AG08396 (cell line): Measurements from ENCODE around the gene RPAP3.

ENCODE experiments used
- DNase-seq: peaks from one replicate; pipeline ENCODE4 v3.0.0; 2012; ENCODE audit warnings: low spot score, mixed read lengths

RPAP3 gene

DNA sequence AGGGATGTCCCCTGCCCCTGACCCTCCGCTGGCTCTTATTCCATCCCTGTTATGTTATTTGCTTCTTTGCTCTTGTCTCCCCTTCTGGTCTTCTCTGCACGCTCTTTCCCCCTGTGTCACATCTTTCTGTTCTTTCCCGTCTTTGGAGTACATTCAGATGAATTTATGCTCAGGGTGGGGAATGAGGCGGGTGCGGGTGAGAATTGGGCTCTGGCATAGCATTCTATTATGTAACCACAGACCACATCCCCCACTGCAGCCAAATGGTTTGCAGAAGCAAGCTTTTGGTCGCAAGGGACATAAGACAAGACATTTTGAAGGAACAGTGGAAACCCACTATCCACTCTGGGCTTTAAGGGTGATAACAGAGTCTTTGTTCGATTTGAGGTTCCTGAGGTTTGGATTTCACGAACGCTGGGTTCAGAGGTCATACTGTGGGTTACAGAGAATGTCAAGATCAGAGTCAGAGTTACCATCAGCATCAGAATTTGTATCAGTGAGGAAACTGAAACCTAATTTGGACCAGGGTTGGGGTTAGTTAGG lies 15.7 kb upstream of the RPAP3 start:
- no peak for DNase-seq

DNA sequence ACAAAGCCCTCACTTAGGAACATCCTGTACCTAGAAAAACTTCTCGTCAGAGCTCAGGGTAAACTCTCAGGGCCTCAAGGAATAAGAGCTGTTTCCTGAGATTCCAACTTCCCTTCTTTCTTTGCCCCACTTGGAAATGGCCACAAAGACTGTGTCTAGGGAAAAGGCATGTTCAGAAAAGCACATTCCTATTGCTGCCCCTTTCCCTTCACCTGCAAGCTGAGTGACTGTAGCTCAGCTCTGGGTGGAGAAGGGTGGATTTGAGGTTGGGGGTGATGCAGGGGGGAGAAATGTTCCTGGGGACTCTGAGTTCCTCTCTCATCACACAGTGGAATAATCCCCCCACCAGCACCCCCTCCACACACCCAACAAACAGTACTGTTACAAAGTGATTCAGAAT lies 12.7 kb upstream of the RPAP3 start:
- no peak for DNase-seq

DNA sequence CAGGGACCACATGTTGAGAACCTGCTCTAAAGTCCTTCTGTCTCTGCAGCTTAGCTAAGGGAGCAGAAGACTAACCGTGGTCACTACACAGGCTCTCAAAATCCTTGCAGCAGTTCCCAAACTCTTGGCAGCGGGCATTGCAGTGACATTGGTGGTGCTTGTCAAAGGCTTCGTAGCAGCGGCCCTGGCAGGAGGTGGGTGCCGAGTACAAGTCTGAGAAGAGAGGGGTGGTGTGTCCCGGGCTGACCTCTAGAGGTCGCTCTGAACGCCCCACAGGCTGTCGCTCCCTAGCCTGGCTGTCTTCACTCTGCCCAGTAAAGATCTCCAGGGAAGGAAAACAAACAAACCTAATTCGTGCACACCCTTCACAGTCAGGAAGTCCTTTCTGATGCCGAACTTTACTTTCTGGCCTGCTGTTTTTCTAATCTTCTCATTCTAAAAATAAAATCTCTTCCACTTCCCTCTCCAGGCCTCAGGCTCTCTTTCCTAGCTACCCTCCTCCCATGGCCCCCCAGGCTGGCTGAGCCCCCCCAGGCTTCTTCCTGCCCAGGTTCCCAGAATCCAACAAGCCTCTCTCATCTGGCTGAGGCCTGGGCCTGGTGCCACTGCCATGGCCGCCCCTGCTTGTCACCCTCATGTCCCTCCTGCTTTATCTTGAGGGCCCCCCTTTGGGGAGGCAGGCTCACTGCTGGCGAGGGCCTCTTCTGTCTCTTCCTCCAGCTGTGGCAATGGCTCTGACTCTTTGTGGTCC lies 11.8 kb upstream of the RPAP3 start:
- DNase-seq, result peak; percentile 90

DNA sequence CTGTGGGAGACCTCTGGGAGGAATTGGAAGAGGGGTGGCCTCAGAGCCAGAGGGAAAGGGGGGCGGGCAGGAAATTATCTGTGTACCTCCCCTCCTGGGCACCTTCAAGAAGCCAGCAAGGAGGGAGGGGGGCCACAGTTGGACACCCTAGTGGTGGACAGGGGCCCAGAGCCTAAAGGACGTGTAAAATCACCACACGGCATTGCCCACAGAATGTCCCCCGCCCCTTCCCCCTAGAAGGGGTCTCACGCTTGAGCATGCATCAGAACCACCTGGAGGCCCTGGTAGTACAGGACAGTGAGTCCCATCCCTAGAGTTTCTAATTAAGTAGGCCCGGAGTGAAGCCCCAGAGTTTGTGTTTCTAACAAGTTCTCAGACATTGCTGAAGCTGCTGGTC lies 11.2 kb upstream of the RPAP3 start:
- no peak for DNase-seq

DNA sequence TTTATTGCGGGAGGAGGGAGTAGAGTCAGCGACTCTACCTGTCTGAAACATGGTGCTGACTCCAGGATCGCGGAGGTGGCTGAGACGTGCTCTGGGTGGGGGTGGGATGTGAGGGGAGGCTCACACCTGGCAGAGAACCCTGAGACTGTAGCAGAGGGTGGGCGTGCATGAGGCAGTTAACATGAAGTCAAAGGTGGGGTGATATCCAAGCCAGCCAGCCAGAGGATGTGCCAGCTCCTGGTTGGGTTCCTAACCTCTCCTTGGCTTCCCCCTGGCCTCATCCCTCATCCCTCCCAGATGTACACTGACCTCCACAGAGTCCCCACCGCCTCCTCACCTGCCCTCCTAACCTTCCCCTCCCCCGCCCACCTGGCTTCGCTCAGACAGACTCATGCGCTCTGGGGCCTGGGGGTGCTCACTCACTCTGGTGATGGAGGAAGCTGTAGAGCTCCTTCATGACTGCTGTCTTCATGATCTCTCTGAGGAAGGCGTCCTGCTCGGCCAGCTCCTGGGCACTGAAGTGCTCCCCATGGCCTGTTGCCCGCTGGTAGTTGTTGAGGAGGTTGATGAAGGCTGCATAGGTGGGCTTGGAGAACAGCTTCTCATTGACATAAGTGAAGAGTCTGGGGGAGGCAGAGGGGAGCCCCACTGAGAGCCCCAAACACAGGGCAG lies 10.2 kb upstream of the RPAP3 start:
- DNase-seq, result no peak

DNA sequence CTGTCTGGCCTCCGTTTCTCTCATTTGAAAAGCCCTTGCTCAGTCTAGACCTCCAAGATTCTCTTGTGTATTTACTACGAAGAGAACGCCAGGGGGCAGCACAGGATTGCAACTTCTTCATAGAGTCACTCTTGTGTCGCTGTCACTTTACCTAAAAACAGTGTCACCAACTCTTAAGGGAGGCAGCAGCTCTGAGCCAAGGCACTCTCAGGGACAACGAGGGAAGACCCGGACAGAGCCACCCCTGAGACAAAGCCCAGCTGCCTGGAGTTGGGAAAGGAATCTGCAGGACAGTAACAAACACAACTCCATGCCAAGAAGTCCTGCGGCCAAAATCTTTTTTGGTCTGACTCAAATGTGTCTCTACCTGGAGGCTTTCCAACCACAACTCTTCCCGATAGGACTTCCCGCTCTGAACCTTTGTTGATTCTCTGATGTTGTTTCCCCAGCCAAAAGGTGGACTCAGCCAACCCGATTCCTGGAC lies 9.6 kb upstream of the RPAP3 start:
- peak; percentile 46 for DNase-seq

DNA sequence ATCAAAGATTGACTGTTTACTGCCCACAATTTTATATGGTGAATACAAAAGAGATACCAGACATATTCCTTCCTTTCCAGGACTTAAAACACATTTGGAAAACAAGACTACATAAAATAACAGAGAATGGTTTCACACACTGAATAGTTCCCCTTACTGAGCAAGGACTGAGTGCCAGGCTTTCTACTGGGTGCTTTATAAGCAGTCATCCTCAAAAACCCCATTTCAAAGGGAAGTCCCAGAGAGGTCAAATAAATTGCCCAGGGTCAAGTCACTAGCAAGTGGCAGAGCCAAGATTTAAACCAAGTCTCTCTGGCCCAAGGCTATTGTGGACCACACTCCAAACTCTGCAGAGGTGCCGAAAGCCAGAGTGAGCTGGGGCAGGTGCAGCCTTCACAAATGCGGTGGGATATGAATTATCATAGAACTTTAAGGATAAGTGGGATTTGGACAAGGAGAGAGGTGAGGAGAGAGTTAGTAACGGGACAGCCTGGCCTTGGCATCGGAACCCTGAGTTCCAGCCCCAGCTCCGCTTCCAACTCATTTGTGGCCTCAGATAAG lies 9.1 kb upstream of the RPAP3 start:
- no peak for DNase-seq

DNA sequence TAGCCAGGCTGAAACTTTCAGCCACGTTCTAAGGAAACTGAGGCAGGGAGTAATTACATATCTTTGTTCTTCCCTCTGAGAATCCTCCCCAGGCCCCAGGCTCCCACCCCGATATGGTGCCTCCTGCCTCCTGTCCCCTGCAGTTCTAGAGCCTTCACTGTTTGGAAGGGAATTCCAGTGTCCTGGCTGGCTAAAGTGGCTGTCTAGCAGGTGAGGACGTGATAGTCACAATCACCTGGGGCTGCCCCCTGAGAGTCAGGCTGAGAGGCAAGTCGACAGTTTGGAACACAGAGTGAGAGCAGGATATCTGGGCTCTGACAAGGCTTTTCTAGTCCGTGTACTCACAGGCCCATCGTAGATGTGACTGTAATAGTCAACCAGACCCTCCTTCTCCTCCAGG lies 6.3 kb upstream of the RPAP3 start:
- no peak for DNase-seq

DNA sequence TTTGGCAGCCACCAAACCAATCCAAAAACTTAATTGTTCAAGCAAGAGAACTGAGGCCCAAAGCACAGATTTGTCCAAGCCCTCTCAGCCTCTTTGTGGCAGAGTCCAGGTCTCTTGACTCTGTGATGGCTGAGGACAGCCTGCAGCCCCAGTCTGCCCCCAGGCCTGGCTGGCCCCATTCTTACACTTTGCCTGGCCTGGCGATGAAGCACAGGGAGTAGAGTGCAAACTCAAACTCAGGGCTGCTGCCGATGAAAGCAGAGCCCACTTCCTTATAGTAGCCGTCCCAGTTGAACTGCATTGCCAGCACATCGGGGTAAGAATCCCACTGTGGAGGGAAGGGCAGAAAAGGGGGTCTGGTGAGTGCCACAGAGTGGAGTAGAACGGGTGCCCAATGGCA lies 5.6 kb upstream of the RPAP3 start:
- DNase-seq, result no peak

DNA sequence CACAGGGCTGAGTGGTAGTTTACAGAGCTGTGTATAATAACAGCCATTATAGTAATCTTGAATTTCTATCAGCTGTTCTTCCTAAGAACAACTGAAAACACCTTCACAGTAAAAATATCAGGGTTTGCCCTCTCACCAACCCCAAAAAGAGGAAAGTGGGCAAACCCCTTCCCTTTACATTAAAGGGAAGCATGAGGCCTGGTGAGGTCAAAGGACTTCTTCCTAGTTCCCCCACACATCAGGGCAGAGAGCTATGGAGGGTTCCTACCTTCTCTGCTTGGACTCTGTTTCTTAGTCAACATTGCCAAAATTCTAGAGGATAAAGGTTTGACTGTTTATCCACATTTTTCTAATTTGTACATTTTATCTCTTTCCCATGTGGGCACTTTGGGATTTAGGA lies 4.4 kb upstream of the RPAP3 start:
- DNase-seq, result no peak

DNA sequence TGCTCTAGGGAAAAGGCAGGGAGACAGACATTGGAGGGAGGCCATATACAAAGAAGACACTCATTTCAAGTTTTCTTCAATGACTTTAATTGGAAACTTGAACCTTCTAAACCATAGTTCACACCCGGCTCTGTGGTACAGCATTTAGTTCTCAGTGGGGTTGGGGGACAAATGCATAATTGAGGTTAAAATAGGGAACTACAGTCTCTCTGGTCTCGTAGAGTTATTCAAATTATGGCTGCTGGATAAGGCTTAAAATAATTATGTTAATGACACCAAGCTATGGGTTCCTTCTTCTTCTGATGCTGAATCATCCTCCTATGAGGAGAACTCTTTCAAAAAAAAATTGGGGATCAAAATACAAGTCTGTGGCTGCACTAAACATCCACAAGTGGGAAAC lies 3.8 kb upstream of the RPAP3 start:
- no peak for DNase-seq

DNA sequence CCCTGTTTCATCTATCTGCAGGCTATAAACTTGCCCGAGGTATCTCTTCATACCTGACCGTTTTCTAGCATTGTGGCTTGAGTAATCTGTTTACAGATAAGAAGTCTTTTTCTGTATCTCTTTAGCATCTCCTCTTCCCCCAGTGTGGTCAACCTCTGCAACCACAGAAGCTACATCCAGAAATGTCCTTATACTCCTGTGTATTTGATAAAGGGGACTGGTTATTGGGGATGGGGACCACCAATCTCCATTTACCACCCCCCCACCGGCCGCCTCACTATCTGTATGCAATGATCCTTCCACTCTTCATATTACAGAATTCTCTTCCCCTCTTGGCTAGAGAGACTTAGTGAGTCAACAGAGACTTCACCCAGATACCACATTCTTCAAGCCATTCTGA lies 3.4 kb upstream of the RPAP3 start:
- no peak for DNase-seq

DNA sequence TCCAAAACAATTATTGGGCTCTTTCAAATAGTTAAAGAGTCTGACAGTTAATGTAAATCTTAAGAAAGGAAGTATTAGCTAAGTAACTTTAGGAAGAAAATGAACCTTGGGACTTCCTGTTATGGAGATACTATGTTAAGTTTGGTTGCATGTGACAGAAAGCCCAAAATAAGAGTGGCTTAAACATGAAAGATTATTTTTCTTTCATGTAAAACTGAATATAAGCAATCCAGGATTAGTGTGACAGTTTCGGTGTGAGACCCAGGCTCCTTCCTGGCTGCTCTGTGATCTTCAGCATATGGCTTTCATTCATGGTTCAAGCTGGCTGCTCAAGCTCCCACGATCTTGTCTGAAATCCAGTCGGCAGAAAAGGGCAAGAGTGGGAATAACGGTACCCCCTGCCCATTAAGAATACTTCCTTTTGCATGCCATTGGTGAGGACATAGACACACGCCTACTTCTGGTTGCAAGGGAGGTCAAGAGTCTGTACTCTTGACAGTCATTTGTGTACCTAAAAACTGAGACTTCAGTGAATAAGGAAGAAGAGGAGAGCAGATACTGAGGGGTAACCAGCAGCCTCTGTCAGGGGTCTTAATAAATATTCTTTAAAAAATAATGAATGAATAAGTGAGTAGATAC lies 2.2 kb upstream of the RPAP3 start:
- no peak for DNase-seq

DNA sequence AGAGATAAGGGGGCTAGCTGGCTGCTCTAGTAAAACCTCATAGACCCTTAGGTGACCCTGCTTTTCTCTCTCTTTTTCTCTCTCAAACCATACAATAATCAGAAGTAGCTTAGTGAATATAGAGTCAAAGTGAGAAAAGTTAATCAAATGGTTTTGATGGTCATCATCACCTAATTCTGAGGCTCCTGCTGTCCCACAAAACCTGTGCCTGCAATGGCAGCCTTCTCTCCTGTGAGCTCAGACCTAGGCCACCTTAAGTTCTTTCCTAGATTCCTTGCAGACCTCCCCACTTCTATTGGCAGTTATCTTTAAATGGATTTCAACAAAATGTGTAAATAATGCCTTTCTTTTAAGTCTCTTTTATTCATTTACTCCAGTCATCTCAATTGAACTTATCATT lies 1.5 kb upstream of the RPAP3 start:
- no peak for DNase-seq

DNA sequence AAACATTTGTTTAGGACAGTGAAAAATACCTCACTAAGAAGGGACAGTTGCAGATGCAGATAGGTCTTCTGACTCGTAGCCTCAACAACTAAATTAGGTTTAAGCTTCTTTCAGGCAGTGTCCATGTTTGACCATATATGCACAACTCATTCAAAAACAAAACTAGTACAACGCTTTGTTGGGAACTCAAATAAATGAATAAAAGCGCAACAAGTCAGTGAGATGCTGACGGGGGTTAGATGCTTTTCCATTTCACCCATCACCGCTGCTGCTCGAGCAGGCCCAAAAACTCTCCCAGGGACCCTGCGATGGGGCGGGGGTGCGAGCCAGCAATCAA lies 633 bp downstream of the RPAP3 start:
- DNase-seq, result no peak

DNA sequence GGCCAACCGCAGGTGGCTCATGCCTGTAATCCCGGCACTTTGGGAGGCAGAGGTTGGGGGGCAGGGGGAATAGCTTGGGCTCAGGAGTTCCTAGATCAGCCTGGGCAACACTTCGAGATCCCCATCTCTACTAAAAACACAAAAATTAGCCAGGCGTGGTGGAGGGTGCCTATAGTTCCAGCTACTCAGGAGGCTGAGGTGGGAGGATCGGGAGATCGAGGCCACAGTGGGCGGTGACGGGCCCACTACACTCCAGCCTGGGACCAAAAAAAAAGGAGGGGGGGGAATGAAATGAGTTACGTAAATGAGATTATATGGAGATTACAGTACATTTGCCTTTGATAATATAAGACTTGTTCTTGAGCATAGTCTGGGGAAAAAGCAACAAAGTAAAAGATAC lies 1.1 kb downstream of the RPAP3 start:
- DNase-seq, result no peak

DNA sequence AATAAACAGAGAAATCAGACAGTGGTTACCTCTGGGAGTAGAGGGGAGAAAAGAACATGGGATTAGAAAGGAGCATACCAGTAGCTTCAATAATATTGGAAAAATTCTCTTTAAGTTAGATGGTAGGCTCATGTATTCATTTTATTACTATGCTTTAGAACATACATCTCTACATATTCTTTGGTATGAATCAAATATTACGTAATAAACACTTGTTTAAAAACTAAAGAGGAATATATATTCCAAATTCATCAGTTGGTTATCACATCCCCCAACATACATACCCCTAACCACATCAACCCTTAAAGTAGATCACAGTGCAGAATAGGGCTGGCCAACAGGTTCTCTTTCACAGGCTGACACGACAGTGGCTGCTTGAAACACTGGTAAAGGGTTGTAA lies 5.6 kb downstream of the RPAP3 start:
- DNase-seq, result no peak

DNA sequence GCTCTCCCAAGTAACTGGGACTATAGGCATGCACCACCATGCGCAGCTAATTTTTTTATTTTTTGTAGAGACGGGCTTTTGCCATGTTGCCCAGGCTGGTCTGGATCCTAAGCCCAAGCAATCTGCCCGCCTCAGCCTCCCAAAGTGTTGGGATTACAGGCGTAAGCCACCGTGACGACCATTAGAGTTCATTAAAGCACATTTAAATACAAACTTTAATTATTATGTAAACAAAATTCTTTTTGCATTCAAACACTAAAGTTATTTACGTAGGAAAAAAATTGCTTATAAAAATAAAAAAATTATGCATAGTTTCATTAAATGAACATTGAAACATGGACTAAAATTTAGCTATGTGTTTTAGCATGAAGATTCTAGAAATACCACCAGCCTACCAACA lies 7.2 kb downstream of the RPAP3 start:
- DNase-seq, result no peak

DNA sequence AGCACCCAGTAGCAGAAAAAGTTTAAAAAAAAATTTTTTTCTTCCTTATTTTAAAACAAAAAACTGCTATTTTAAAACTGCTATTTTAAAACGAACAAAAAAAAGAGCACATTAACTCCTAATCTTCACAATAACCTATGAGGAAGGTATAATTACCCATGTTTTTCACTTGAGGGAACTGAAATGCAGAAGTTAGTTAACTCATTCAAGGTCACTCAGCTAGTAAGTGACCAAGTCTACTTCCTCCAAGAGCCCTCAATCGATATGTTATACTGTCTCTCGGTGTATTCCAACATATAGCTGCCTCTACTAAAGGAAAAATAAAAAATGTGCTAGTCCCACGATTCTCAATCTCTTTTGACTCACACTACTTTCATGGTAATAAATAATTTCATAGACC lies 7.8 kb downstream of the RPAP3 start:
- DNase-seq, result no peak

DNA sequence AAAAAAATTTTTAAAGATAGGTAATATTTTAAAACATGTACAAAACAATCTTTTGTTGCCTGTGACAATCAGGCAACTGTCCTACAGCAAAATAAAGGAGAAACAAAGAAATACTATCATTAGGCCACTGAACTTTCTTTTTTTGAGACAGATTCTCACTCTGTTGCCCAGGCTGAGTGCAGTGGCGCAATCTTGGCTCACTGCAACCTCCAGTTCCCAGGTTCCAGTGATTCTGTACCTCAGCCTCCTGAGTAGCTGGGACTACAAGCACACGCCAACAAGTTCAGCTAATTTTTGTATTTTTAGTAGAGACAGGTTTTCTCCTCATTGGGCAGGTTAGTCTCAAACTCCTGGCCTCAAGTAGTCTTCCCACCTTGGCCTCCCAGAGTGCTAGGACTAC lies 16.6 kb downstream of the RPAP3 start:
- no peak for DNase-seq

DNA sequence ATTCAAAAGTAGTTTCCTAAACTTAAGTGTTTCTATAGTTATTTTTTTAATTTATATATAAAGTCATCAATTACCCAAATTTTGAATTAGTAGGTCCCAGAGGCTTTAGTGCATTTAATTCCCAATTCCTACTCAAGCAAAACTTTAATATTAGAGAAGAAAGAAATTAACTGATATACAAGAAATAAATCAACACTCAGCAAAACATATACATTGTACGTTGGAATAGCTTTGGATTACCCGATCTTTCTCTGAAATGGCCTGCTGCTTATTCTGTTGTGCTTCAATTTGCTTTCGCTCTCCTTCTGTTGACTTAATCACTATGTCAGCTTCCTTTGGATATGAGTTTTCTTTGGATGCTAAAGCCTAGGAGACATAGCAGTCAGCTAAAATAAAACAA lies 18.2 kb downstream of the RPAP3 start:
- no peak for DNase-seq

DNA sequence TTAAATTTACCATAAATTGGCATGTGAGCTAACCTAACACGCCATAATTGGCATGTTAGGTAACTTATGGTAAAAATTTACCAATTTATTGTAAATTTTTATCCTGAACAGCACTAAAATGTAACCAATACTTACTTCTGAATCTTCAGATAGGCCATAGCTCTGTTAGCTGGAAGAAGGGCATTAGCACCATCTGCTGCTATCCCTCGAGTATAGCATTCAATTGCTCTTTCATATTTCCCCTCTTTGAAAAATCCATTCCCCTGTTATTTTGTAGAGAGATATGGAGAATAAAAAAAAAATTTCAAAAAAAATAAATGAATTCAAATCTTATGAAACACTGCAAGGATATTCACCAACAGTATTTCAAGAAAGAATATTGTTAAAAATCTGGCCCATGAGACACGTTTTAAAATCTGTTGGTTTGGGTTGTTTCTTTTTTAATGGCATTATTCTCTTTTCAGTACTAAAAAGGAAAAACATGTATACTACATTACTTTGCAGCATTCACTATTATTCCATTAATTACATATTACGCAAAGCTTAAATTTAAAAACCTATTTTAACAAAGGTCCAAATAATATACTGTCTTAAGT lies 19.1 kb downstream of the RPAP3 start:
- DNase-seq, result peak; percentile 43

DNA sequence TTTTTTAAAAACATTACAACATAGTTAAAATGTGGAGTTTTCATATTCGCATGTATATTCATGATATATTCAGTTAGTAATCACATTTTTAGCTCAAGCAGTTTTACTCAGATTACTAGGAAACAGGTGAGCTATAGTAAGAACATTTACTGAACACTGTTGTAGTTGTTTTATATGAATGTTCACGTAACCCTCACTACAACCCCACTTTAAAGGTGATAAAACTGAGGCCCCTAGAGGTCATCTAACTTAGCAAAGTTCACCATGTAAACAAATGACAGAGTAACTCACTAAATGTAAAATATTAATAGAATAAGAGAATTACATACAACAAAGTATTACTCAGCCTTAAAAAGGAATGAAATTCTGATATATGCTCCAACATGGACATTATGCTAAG lies 26.0 kb downstream of the RPAP3 start:
- DNase-seq, result no peak
